GM18868 (cell line): ENCODE measurements around the gene USP47.
A peak's percentile ranks its signal among the peaks of the same experiment; 100 is the strongest.

Experiments used
- ATAC-seq: cut with Tn5 transposase; IDR thresholded peaks from one replicate; pipeline ENCODE4 v1.9.1; 2021; ENCODE audit warnings: mild to moderate bottlenecking, moderate library complexity; ENCODE audit not compliant: unreplicated experiment

USP47 gene

DNA sequence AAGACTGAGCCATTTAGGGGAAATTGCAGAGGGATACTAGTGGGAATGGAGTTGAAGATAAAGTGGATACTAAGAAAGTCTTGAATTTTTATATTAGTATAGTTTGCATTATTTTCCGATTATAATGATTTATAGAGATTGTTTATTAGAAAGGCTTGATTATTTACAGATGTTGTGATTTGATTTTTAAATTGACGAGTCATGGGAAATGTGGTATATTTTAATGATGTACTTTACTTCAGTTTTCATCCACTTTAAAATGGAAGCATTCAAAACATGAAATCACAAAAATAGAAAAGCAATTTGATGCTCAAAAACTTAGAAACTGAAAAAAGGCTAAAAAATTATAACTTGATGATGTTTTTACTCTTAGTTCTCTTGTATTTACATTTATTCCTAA lies 21.2 kb downstream of the USP47 start:
- no peak for ATAC-seq

DNA sequence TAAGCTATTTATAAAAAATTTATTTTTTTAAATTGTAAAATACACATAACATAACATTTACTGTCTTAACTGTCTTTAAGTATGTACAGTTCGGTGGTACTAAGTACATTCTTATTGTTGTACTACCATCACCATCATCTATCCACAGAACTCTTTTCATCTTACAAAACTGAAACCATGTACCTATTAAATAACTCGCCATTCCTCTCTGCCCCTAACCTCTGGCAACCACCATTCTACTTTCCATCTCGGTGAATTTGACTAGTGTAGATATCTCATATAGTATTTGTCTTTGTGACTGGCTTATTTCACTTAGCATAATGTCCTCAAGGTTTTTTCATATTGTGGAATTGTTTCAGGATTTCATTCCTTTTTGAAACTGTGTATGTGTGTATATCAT lies 22.6 kb downstream of the USP47 start:
- peak; percentile 43 for ATAC-seq

DNA sequence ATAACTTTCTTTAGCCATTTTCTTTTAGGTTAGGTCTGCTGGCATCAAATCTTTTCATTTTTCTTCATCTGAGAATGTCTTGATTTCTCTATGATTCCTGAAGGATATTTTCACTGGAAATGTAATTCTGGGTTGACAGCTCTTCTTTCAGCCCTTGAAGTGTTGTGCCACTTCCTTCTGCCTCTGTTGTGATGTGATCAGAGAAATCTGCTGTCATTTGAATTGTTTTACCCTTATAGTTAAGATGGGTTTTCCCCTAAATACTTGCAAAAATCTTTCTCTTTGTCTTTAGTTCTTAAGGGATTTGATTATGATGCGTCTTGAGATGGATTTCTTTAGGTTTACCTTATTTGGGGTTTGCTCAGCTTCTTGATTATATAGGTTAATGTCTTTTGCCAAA lies 23.0 kb downstream of the USP47 start:
- no peak for ATAC-seq

DNA sequence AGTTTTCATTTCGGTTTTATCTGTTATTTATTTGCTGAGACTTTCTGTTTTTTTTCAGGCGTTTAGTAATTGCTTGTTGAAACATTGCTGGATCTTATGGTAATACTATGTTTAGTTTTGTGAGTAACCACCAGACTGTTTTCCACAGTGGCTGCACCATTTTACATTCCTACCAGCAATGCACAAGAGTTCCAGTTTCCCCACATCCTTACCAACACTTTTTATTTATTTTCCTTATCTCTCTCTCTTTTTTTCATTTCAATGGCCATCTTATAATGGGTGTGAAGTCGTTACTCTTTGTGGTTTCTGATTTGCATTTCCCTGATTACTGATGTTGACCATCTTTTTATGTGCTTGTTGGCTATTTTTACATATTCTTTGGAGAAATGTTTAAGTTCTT lies 23.7 kb downstream of the USP47 start:
- no peak for ATAC-seq

DNA sequence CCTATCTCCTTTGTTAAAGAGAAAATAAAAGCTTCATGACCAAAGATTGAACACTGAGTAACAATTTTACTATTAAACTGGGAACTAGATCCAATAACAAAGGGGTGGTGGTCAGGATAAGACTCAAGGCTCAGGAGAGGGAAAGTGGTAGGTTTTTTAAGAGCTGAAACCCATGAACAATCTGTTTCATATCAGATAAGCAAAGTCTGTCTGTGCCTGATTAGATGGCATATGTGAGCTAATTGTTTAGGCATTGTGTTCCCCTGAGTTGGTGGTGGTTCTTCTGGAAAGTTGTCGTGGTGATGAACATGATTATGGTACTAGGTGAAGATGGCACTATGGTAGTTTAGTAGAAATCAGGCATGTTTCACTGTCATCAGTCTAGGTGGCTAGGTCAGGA lies 24.4 kb downstream of the USP47 start:
- ATAC-seq, result no peak

DNA sequence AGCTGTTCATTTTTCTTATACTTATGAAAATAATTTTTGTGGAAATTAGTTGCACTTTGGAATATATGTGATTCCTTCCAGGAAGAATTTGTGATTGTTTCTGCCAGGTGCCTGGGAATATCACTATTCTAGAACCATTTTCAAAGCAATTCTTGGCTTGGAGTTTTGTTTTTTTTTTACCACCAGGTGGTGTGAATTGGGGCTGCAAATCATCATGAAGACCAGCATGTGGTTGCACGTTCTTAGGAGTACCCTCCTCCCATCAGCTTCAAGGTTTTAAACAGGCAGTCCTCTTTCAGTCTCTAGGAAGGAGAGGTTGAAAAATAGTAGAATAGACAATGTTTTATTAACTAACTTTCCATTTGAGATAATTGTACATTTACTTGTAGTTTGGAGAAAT lies 25.9 kb downstream of the USP47 start:
- no peak for ATAC-seq

DNA sequence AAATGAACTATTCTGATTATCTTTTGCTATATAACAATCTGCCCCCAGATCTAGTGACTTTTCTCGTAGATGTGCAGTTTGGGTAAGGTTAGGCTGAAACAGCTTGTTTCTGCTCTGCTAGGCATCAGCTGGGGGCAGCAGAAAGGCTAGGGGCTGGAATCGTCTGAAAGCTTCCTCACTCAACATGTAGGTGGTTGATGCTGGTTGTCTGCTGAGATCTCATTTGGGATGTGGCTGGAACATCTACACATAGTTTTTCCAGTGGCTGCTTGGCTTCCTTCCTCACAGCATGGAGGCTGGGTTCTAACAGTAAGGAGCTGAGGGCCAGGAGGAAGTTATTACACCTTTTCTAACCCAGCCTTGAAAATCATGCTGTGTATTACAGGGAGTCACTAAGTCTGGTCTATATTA lies 30.2 kb downstream of the USP47 start:
- ATAC-seq, result no peak

DNA sequence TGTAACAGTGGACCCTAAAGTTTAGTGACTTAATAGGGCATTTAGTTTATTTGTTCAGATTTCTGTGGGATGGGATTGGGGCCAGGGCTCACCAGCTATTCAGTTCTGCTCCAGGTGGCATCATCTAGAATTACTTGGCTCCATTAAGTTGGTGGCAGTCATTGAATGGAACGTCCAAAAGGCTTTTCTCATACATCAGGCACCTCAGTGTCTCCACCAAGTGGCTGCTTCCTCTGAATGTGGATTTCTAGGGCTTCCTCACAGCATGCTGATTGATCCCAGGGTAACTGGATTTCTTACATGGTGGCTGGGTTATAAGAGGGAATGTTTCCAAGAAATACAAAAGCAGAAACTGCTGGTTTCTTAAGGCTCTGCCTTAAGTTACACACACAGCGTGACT lies 34.7 kb downstream of the USP47 start:
- ATAC-seq, result no peak

DNA sequence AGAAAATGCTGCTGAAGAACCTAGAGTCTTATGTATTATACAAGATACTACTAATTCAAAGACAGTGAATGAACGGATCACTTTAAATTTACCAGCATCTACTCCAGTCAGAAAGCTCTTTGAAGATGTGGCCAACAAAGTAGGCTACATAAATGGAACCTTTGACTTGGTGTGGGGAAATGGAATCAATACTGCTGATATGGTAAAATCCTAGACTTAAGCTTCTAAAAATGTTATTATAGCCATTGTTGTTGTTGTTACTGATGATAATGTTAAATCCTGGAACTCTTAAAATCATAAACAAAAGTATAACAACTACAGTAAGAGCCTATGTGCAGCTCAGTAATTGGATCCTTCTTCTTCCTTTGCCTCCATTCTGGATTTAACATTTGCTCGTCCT lies 38.4 kb downstream of the USP47 start:
- no peak for ATAC-seq

DNA sequence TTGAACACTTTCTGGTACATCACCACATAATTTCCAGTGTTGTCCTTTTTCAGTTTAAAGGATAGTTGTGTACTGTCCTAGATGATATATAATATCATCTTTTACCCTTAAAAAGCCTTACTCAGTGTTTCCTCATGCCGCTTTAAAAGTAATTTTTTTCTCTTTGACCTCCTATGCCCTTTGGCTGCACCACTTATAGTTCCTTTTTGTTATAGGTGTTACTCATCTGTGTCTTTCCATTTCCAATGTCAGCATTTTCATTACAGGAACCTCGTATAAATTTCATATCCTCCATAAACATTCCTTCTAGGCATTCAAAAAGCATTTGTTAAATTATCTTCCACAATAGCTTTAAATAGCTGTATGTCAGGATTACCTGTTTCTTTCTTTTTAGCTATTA lies 40.8 kb downstream of the USP47 start:
- no peak for ATAC-seq

DNA sequence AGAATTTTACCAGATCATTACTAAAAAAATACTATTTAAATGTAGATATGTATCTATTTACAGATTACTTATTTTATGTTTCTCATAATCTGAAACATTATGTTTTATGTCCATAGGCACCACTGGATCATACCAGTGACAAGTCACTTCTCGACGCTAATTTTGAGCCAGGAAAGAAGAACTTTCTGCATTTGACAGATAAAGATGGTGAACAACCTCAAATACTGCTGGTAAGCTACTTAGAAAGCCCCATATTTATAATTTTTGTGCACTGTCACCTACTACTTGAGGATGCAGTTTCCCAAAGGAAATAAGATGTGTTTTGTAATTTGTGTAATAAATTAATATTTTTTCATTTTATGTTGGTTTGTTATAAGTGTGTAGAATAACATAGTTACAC lies 42.6 kb downstream of the USP47 start:
- no peak for ATAC-seq

DNA sequence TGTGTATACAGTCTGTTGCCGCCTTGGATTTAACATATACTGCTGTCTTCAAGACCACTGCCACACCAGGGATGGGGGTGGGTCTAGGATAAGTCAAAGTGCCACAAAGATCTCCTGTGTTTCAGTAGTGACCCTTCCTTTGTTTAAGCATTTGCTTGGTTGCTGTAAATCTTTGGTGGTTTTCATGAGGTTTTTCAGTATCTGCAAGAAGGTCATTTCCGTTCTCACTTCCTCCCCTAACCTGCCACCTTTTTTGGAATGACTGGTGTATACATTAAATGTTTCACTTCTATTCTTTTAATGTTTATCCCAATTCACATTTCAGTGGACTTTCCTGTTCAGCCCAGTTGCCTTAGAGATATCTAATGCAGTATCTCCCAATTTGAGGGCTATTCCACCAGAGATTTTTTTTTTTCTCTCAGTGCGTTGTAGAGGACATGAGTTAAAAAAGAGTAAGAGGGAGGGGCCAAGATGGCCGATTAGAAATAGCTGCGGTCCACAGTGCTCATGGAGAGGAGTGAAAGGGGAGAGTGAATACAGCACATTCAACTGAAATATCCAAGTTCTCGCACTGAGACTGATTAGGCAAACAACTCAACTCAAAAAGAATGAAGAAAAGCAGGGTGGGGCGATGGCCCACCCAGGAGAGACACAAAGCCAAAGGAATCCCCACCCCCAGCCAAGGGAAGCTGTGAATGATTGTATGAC lies 43.2 kb downstream of the USP47 start:
- peak; percentile 86 for ATAC-seq

DNA sequence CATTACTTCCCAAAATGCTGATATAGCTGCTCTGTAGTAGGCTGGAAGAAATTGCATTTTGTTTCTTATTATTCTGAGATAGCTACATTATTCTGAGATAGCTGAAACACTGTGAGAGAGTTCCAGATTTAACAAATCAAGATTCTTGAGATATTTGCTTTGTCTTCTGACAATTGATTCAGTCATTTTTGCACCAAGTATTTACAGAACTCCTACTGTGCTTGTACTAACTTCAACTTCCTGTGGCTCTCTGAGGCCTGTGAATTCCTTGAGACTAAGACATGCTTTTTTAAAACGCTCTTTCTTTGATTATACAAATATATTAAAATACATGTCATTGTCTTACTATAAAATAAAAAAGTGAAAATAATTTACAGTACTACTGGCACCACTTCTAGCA lies 52.7 kb downstream of the USP47 start:
- ATAC-seq, result no peak

DNA sequence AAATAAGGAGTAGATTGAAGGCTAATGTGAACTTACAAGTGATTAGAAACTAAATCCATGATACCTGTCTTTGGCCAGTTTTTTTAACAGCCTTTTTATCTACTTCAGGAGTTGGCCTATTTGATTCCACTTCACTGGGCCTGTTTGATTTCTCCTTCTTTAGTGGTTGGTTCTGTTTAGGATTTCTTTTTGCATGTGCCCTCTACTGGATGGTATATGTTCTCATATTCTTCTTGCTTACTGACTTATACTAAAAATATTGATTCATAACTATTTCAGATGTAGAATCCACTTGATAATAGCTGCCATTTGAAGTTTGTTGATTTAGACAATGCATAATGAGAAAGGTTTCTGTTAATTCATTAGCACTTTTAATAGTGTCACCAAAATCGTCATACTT lies 53.9 kb downstream of the USP47 start:
- ATAC-seq, result no peak

DNA sequence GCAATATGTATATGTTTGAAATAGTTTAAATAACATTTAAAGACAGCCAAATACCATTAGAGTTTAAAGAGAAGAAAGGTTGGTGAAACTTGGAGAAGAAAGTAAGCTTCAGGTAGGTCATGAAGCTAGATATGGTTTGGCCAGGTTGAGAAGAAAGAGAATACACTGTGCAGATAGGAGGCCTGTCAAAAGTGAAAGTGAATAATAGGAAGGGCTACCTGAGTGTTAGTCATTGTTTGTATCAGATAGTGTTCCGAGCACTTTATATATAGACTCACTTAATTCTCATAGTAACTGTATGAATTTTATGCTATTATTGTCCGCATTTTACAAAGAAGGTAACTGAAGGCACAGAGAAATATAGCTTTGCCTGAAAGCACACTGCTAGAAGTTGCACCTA lies 56.9 kb downstream of the USP47 start:
- peak; percentile 62 for ATAC-seq

DNA sequence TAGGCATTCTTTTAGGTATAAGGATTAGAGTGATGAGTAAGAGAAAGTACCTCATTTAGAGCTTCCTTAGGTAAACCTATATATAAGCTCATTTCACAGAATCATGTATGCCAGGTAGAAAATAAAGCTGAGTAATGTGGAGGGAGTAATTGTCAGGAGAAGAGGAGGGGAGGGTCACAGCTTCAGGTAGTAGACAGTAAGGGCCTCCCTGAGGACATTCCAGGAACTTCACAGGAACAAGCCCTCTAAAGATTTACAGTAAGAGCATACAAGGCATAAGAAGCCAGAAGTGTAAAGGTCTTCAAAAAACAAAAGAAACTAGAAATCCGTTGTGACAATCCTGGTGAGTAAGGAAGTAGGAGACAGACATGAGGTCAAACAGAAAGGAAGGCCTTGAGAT lies 57.6 kb downstream of the USP47 start:
- no peak for ATAC-seq

DNA sequence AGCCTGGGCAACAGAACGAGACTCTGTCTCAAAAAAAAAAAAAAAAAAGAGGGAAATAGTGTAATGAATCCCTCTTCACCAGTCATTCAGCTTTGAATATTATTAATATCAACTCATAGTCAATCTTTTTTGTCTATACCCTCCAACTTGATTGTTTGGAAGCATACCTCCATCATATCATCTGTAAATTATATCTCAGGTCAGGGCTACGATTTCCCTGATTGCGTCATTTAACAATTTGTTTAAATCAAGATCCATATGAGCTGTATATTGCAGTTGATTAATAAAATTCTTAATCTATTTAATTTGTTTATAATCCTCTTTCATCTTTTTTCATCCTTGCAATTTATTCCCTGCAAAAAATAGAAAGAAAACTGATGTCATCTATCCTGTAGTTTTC lies 60.2 kb downstream of the USP47 start:
- no peak for ATAC-seq

DNA sequence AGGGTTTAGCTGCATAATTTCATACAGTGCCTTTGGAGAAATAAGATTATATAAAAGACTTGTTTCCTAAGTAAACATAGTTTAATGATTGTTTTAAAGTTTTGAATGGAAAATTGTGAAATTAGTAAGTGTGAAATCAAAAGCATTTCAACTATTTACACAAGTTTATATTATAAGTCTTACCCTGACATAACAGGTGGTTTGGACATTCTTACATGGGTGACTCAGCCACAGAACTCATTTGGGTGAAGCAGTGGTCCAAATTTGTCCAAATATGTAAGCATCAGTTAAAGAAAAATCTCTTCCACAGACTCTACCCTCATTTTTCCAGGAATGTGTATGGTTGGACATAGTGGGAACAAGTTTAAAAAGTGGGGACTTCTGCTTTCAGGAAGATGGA lies 68.0 kb downstream of the USP47 start:
- no peak for ATAC-seq

DNA sequence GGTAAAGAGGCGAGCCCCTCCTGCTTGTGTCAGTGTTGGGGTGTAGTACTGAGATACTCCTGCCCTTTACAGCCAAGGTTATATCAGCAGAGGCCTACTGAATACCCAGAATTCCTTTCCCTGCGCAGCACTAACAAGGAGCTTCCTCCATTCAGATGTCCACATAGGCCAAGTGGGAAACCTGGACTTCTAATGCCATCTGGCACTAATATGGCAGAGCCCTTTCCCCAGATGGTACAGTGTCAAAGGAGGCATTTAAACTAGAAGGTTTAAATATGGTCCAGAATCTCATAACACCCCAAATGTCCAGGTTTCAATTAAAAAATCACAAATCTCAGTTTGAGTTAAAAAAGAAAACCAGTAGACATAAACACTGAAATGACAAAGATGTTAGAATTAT lies 68.8 kb downstream of the USP47 start:
- no peak for ATAC-seq

DNA sequence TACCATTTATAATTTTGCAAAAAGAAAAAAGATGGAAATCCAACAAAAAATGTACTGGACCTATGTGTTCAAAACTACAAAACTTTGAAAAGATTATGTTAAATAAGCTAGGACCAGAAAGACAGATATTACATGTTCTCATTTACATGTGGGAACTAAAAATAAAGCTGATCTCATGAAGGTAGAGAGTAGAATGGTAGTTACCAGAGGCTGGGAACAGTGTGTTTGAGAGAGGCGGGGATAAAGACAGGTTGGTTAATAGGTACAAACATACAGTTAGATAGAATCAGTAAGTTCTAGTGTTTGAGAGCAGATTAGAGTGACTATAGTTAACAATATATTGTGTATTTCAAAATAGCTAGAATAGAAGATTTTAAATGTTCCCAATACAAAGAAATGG lies 71.6 kb downstream of the USP47 start:
- ATAC-seq, result no peak

DNA sequence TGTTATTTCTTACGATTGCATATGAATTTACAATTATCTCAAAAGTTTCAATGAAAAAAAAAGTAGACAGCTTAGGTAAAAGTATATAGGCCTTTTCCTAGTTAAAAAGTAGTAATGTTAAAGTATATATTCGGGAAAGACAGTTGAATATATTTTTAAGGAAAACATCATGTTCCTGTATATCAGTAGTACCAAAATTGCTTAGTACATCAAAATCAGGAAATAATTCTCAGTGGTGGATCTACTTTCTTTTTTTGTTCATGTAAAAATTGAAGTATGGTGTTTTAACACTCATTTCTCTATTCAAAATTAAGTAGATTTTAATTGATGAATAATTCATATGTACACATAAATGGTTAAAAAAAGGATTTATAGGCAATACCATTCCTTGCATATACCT lies 73.9 kb downstream of the USP47 start:
- no peak for ATAC-seq

DNA sequence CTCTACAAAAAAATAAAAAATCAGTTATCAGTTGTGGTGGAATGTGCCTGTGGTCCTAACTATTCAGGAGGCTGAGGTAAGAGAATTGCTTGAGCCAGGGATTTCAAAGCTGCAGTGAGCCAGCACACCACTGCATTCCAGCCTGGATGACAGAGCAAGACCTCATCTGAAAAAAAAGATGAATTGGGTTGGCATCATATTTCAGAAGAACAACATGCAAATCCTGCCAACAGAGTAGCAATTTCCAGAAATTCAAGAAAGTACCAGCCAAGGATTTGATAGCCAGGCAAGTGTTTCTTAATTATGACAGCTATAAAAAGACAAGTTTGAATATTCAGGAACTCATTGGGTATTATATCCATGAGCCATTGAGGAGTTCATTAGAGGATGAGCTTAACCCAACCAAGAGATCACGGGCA lies 75.2 kb downstream of the USP47 start:
- ATAC-seq, result no peak

DNA sequence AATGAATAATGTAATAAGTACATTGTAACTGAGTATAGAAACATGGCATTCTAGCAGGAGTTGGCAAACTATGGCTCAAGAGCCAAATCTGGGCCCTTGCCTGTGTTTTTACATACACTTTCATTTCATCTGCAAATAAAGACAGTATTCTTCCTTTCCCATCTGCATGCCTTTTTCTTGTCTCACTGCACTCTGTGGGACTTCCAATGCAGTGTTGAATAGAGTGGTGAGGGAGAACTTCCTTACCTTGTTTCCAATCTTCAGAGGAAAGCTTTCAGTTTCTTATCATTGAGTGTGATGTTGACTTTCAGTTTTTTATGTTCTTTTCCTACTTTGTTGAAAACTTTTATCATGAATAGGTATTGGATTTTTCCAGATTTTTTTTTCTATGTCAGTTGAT lies 82.1 kb downstream of the USP47 start:
- no peak for ATAC-seq
